ENCODE data around the gene SERPINB10.

- TF ChIP-seq POLR2AphosphoS5 (IDR thresholded peaks at IDR 0.05; ENCODE audit: low read depth, low read length) (no peak), EGR1 (IDR thresholded peaks at IDR 0.05; ENCODE audit: borderline replicate concordance, low read depth, low read length) (no peak), EZH2 (IDR thresholded peaks at IDR 0.05; ENCODE audit: low read depth, low read length, severe bottlenecking) (no peak), CTCF (IDR thresholded peaks at IDR 0.05; ENCODE audit: control extremely low read depth in 1 of 3, insufficient read depth in 1 of 3, low read depth in 1 of 3, low read length in 3 of 3) (no peak), MAX (IDR thresholded peaks at IDR 0.05) (no peak), E2F6 (IDR thresholded peaks at IDR 0.05) (no peak), ATF3 (IDR thresholded peaks at IDR 0.05; ENCODE audit: insufficient read depth, low read depth, low read length) (no peak), JUN (IDR thresholded peaks at IDR 0.05; ENCODE audit: low read depth, low read length) (no peak), YY1 (IDR thresholded peaks at IDR 0.05; ENCODE audit: low read depth, low read length) (no peak), SP1 (IDR thresholded peaks at IDR 0.05; ENCODE audit: low read depth, low read length) (no peak)
These were observed 53.1 kb downstream of the SERPINB10 start for GRCh38 chr18:63960891-63961290.

Measured in H1 (cell line).